Fibroblast of villous mesenchyme (primary cell): Measurements from ENCODE around the gene GSG1L. TPM values are rescaled to one million over a fixed set of nuclear protein-coding genes. Genes with fewer than 3 reads are reported as not detected.

ENCODE experiments used
- DNase-seq: peaks from one replicate; pipeline ENCODE4 v3.0.0-alpha.2; 2010; ENCODE audit warnings: low read depth
- H3K4me3 ChIP-seq: 2 replicates; pipeline ENCODE4 v1.5.1; 2011; ENCODE audit warnings: low read depth, mild to moderate bottlenecking, low read length
- total RNA-seq: library from RNA; depleted of rRNA; stranded (reverse); fragments of >200 nt; gene quantifications from 2 replicates; pipeline ENCODE4 v1.2.3, GENCODE V29; 2012
- TF ChIP-seq, protein P1 (sequence below): IDR thresholded peaks from 2 replicates; pipeline ENCODE4 v1.5.1; 2012; ENCODE audit warnings: low read depth, mild to moderate bottlenecking, low read length; ENCODE audit not compliant: insufficient read depth

GSG1L gene
- total RNA-seq, 1 donor: not detected

GRCh38 chr16:28100810-28101532, 37.5 kb upstream of the GSG1L start:
- no peak for DNase-seq
- TF ChIP-seq, protein P1, sequence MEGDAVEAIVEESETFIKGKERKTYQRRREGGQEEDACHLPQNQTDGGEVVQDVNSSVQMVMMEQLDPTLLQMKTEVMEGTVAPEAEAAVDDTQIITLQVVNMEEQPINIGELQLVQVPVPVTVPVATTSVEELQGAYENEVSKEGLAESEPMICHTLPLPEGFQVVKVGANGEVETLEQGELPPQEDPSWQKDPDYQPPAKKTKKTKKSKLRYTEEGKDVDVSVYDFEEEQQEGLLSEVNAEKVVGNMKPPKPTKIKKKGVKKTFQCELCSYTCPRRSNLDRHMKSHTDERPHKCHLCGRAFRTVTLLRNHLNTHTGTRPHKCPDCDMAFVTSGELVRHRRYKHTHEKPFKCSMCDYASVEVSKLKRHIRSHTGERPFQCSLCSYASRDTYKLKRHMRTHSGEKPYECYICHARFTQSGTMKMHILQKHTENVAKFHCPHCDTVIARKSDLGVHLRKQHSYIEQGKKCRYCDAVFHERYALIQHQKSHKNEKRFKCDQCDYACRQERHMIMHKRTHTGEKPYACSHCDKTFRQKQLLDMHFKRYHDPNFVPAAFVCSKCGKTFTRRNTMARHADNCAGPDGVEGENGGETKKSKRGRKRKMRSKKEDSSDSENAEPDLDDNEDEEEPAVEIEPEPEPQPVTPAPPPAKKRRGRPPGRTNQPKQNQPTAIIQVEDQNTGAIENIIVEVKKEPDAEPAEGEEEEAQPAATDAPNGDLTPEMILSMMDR: no peak
- H3K4me3 ChIP-seq: no peak overlapping the region

- DNase-seq: no peak
- TF ChIP-seq, protein P1: no peak
- no peak overlapping the region for H3K4me3 ChIP-seq
These were observed 35.7 kb upstream of the GSG1L start for GRCh38 chr16:28098959-28099945.

- no peak overlapping the region for H3K4me3 ChIP-seq
- TF ChIP-seq, protein P1: no peak
- DNase-seq: no peak
These were observed 34.9 kb upstream of the GSG1L start for GRCh38 chr16:28098171-28098958.

GRCh38 chr16:28096983-28097899, 33.7 kb upstream of the GSG1L start:
- no peak for DNase-seq
- no peak overlapping the region for H3K4me3 ChIP-seq
- TF ChIP-seq, protein P1: no peak

GRCh38 chr16:28093385-28093725, 29.8 kb upstream of the GSG1L start:
- H3K4me3 ChIP-seq: no peak overlapping the region
- DNase-seq: no peak
- TF ChIP-seq, protein P1: no peak
